IPS-18a (cell line): ENCODE data around the gene PDGFA.

Experiments used
- H3K27ac ChIP-seq: one replicate; pipeline ENCODE4 v1.5.1; 2013; ENCODE audit warnings: low read length
- H3K27me3 ChIP-seq: one replicate; pipeline ENCODE4 v1.6.1; 2013; ENCODE audit warnings: mild to moderate bottlenecking, low read length; ENCODE audit not compliant: control insufficient read depth, insufficient read depth
- H3K36me3 ChIP-seq: one replicate; pipeline ENCODE4 v1.6.1; 2013; ENCODE audit warnings: low read depth, low read length; ENCODE audit not compliant: control insufficient read depth
- H3K4me1 ChIP-seq: one replicate; pipeline ENCODE4 v1.6.1; 2013; ENCODE audit warnings: low read depth, low read length; ENCODE audit not compliant: control insufficient read depth
- H3K4me3 ChIP-seq: one replicate; pipeline ENCODE4 v1.5.1; 2013; ENCODE audit warnings: low read length
- H3K9ac ChIP-seq: one replicate; pipeline ENCODE4 v1.6.1; 2013; ENCODE audit warnings: mild to moderate bottlenecking, low read length, moderate library complexity
- H3K9me3 ChIP-seq: one replicate; pipeline ENCODE4 v1.6.1; 2013; ENCODE audit warnings: low read depth, low read length; ENCODE audit not compliant: control insufficient read depth

Gene PDGFA

DNA sequence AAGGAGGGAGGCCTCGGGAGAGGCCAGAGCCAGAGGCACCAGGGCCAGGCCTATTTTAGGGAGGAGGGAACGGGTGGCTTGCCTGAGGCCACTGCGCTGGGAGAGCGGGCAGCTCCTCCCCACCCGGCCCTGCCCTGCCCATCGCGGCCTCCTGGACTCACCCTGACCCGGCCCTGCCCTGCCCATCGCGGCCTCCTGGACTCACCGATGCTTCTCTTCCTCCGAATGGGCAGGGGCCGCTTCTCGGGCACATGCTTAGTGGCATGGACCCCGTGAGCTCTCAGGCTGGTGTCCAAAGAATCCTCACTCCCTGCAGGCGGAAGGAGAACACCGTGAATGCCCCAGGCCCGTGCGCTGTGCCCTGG lies 7.5 kb downstream of the PDGFA start:
- peaks cover 12% of the 10 kb centered on the region for H3K36me3 ChIP-seq
- H3K4me3 ChIP-seq = no peak overlapping the region
- H3K9me3 ChIP-seq = no peaks in the 10 kb centered on the region
- H3K4me1 ChIP-seq = peaks cover 20% of the 10 kb centered on the region
- H3K27me3 ChIP-seq = peaks cover 3% of the 10 kb centered on the region
- H3K9ac ChIP-seq = no peak overlapping the region
- no peak overlapping the region for H3K27ac ChIP-seq

DNA sequence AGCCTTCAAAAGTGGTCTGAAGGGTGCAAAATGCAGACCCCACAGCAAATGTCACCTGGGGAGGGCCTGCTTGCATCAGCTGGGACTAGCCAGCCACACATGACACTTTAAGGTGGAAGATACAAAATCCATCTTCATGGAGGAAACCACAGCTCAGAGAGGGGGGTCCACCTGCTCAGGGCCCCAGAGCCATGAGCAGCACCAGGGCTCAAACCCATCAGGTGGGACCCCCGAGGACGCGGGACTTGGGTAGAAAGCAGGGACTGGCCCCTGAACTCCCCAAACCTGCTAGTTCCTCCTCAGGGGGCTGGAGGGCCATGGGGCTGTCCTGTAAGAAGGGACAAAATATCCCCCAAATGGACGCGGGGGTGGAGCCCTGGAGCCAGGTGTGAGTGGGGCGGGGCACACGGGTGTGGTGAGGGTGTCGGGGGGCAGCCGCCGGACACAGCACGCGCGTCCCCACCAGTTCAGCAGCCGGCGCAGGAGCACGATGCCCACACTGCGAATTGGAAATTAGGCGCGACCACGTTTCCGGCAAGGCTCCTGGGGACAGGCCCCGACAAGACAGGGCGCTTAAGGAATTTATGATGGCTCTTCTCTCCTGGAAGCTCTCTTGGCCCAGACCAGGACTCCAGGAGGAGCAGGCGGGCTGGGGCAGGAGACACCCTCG lies 8.0 kb downstream of the PDGFA start:
- Histone ChIP-seq H3K27ac (no peak overlapping the region), H3K9me3 (no peaks in the 10 kb centered on the region), H3K9ac (no peak overlapping the region), H3K36me3 (peaks cover 14% of the 10 kb centered on the region), H3K4me1 (peaks cover 20% of the 10 kb centered on the region), H3K4me3 (no peak overlapping the region), H3K27me3 (peaks cover 3% of the 10 kb centered on the region)

DNA sequence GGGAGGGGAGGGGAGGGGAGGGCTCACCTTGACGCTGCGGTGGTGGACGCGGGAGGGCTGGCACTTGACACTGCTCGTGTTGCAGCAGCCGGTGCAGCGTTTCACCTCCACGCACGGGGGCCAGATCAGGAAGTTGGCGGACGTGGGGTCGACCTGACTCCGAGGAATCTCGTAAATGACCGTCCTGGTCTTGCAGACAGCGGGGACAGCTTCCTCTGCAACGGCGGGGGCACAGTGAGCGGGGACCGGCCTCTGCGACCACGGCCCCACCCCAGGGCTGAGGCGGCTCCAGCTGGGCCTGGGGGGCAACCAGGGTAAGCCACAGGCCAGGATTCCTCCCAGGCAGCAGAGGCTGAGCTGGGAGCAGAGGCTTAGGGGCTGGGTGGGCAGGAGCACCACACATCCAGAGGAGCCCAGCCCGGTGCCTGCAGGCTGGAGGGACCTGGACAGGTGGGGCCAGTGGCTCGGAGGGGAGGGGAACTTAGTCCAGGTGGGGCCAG lies 8.8 kb downstream of the PDGFA start:
- Histone ChIP-seq H3K27ac (no peak overlapping the region), H3K4me1 (peaks cover 20% of the 10 kb centered on the region), H3K27me3 (no peaks in the 10 kb centered on the region), H3K9ac (no peak overlapping the region), H3K36me3 (peaks cover 17% of the 10 kb centered on the region), H3K9me3 (no peaks in the 10 kb centered on the region), H3K4me3 (no peak overlapping the region)

DNA sequence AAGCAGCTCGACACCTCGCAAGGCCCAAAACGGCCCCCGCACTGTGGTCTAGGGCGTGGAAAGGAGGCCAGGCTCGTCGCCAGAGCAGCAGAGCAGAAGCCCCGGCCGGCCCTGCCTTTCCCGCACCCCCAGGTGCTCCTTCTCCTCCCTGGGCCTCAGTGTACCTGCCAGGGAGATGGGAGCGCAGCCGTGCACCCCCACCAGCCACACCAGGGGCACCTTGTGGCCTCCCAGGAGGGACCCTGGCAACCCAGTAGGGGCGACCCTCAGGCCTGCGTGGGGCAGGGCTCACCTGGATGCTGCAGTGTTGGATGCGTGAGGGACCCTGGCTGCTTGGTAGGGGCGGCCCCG lies 9.5 kb downstream of the PDGFA start:
- no peak overlapping the region for H3K9ac ChIP-seq
- no peak overlapping the region for H3K4me3 ChIP-seq
- peaks cover 17% of the 10 kb centered on the region for H3K36me3 ChIP-seq
- H3K27me3 ChIP-seq = no peaks in the 10 kb centered on the region
- peaks cover 16% of the 10 kb centered on the region for H3K4me1 ChIP-seq
- no peak overlapping the region for H3K27ac ChIP-seq
- H3K9me3 ChIP-seq = no peaks in the 10 kb centered on the region

DNA sequence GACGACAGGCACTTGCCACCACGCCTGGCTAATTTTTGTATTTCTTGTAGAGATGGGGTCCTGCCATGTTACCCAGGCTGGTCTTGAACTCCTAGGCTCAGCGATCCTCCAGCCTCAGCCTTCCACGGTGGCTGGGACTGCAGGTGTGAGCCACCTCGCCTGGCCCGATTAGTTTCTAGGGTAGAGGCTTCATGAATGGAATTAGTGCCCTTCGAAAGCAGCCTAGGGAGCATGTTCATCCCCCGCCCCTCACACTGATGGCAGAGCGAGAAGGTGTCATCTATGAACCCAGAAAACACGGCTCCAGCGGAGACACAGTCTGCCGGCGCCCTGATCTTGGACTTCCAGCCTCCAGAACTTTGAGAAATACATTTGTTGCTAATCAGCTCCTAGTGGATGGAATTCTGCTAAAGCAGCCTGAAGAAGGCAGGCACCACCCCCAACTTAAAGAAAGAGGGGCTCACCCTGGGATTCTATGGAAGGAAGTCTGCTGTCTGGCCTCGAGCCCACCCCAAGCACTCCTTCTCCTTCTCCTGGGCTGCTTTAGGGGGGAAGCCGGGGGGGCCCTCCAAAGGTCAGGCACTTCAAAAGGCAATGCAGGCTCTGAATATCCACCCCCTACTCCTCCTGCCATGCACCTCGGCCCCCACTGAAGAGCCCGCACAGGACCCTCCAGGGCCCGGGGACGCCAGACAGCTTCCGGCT lies 10.1 kb downstream of the PDGFA start:
- H3K9ac ChIP-seq = no peak overlapping the region
- H3K36me3 ChIP-seq = peaks cover 17% of the 10 kb centered on the region
- no peak overlapping the region for H3K4me3 ChIP-seq
- no peaks in the 10 kb centered on the region for H3K27me3 ChIP-seq
- H3K27ac ChIP-seq = no peak overlapping the region
- no peaks in the 10 kb centered on the region for H3K9me3 ChIP-seq
- H3K4me1 ChIP-seq = peaks cover 11% of the 10 kb centered on the region

DNA sequence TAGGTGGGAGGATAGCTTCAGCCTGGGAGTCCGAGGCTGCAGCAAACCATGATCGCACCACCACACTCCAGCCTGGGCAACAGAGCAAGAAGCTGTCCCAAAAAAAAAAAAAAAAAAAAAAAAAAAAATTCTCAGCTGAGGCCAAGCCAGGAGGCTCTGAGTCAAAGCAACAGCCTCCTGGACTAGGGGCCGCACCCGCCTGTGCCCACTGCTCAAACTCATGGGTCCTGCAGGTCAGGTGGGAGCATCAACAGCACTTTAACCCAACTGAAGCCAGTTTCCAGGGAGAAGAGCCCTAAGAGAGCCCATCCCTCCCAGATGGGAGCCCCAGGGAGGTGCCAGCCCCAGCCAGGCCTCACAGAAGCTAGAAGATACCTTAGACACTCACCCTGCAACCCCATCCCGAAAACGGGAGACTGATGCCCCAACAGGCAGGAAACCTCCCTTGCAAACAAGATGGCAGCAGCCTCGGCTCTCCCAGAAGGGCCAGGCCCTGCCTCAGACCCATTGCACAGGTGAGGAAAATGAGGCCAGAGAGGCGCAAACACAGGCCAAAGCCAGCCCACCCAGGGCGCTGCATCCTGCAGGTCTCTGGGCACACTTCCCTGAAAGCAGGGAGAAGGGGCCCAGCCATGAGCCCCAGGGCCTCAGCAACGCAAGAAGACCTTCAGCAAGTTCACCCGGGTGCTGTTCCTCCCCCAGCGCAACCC lies 11.0 kb downstream of the PDGFA start:
- H3K4me3 ChIP-seq = no peak overlapping the region
- no peak overlapping the region for H3K9ac ChIP-seq
- H3K27ac ChIP-seq = no peak overlapping the region
- H3K9me3 ChIP-seq = no peaks in the 10 kb centered on the region
- H3K27me3 ChIP-seq = no peaks in the 10 kb centered on the region
- peaks cover 17% of the 10 kb centered on the region for H3K36me3 ChIP-seq
- peaks cover 2% of the 10 kb centered on the region for H3K4me1 ChIP-seq

DNA sequence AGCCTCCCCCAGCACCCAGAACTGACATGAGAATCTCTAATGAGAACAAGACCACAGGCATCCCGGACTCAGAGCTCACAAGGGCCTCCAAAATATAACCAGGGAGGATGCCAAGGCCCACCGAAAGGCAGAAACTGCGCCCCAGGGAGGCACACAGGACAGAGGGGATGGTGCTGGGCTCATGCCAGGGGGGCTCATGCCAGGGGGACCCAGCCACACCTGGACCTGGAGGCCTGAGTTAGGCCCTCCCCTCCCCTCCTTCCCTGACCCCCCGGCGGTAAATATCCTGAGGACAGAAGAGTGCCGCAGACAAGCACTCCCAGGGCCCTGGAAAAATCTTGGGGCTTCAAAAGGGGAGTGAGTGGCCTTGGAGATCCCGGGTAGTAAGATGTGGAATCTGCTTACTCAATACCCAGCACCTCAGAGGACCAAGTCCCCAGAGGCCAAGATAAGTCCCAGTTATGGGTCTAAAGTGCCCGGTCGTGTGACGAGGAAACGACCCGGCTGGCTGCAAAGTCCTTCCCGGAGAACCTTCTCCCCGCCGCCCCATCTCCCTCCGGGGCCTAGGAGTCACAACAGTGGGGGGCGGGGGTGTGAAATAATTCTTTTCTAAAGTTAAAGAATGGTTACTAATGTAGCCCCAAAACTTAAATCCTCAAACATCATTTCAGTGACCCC lies 11.9 kb downstream of the PDGFA start:
- Histone ChIP-seq H3K9ac (no peak overlapping the region), H3K9me3 (no peaks in the 10 kb centered on the region), H3K4me3 (no peak overlapping the region), H3K36me3 (peaks cover 17% of the 10 kb centered on the region), H3K4me1 (no peaks in the 10 kb centered on the region), H3K27me3 (no peaks in the 10 kb centered on the region), H3K27ac (no peak overlapping the region)

DNA sequence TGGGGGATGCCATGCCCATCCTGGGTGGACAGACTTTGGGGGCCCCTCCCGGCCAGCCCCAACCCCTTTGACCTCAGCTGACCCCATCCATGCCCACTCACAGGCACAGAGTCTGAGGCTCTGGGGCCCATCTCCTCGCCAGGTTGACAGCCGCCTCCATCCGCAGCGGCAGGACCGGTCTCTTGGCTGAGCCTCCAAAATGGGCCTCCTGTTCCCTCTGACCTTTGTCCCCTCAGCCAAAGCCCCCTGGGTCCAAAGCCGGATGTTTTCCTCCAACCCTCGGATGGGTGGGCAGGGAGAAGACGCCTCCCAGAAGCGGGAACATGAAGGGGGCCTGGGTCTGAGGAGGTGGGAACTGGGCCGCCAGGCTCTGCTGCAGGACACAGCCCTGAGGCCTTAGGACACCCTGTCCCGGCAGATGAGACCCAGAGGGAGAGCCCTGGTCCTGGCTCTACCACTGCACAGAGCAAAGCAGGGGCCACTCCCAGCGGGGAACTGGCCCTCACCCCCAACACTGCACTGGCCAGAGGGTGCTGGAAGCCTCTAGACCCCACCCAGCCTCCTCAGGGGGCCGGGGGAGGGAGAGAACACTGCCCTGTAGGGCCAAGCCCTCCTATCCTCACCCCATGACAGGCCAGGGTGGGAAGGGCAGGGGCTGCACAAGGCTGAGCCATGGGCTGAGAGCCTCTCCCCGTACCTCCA lies 12.6 kb downstream of the PDGFA start:
- Histone ChIP-seq H3K9ac (no peak overlapping the region), H3K27me3 (no peaks in the 10 kb centered on the region), H3K4me3 (no peak overlapping the region), H3K4me1 (no peaks in the 10 kb centered on the region), H3K9me3 (no peaks in the 10 kb centered on the region), H3K27ac (no peak overlapping the region), H3K36me3 (peaks cover 17% of the 10 kb centered on the region)

DNA sequence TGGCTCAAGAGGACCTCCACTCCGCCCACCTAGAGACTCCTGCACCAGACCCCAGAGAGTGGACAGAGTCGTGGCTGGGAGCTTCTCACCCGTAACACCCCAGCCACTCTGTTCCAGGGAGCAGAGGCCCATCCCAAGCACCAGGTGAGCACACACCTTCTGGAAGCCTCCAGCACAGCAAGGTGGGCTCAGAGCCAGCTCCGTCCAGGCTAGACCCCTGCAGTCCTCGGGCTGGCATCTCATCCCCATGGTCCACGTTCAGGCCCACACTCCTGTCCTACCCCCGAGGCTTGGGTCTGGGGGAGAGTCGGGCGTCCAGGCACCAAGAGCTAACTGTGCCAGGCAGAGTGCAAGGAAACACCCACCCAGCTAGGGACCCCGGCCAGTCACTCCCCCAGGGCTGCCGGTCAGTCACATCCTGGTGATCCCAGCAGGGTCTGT lies 13.2 kb downstream of the PDGFA start:
- Histone ChIP-seq H3K27me3 (no peaks in the 10 kb centered on the region), H3K4me3 (no peak overlapping the region), H3K4me1 (no peaks in the 10 kb centered on the region), H3K9me3 (no peaks in the 10 kb centered on the region), H3K27ac (no peak overlapping the region), H3K9ac (no peak overlapping the region), H3K36me3 (peaks cover 17% of the 10 kb centered on the region)

DNA sequence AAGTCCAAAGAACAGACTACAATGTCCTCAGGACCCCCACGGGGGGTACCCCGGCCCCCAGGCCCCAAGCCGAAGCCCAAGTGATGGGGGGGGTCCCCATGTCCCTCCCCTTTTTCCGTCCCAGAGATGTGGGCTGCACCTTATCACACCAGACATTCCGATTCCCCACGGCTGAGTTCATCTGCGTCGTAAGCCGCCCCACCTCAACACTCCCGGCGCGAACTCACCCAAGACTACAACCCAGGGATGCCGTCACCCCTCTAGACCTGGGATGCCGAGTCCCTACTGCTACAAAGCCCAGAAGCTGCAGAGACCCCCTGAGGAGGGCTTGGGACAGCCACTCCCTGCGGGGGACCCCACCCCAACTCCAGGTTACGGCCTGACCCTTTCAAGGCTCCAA lies 14.5 kb downstream of the PDGFA start:
- peaks cover 25% of the 10 kb centered on the region for H3K36me3 ChIP-seq
- no peaks in the 10 kb centered on the region for H3K4me1 ChIP-seq
- H3K9ac ChIP-seq = no peak overlapping the region
- no peaks in the 10 kb centered on the region for H3K9me3 ChIP-seq
- no peaks in the 10 kb centered on the region for H3K27me3 ChIP-seq
- H3K27ac ChIP-seq = no peak overlapping the region
- no peak overlapping the region for H3K4me3 ChIP-seq
